Measurements from ENCODE around the gene ZBTB11. TPM values are rescaled to one million over a fixed set of nuclear protein-coding genes. Genes with fewer than 3 reads are reported as not detected.

ZBTB11 gene
- total RNA-seq, 1 experiment from 2014 or later, result 14.8 TPM

DNA sequence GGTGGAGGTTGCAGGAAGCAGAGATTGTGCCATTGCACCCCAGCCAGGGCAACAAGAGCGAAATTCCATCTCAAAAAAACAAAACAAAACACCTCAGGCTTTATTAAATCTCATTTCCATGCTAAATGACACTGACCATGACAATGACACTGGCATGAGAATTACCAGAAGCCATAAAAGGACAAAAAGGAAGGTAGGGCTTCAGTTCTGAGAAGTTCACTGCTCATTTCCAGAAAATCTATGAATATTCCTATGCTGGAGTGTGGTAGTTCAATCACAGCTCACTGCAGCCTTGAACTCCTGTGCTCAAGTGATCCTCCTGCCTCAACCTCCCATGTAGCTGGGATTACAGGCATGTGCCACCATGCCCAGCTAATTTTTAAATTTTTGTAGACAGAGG lies 58.2 kb downstream of the ZBTB11 start:
- H3K79me2 ChIP-seq (ENCODE audit: insufficient read depth, low read length), result no peaks in the 10 kb centered on the region

More for the DNA sequence above, 58.2 kb downstream of the ZBTB11 start:
- no CpG with 5 or more reads among the region's 1 CpG for whole genome bisulfite sequencing (ENCODE audit: extremely low coverage, insufficient read length, low lambda C conversion rate)
- no peak overlapping the region for H4K8ac ChIP-seq (replicated peaks; ENCODE audit: insufficient read length, low read depth, low read length)
- no peak overlapping the region for H2BK120ac ChIP-seq (ENCODE audit: low read depth, low read length, poor library complexity, severe bottlenecking)
- no peak overlapping the region for H2BK20ac ChIP-seq (ENCODE audit: low read depth, low read length, poor library complexity, severe bottlenecking)
- H4K5ac ChIP-seq (ENCODE audit: insufficient read length, low read depth, low read length), result no peak overlapping the region
- no peak overlapping the region for H2BK12ac ChIP-seq (ENCODE audit: insufficient read length, low read depth, low read length)
- H3K4ac ChIP-seq (ENCODE audit: low read depth, low read length), result no peak overlapping the region
- no peaks in the 10 kb centered on the region for H3K4me1 ChIP-seq (ENCODE audit: insufficient read depth, low read length)
- H3K27ac ChIP-seq (ENCODE audit: insufficient read length, low read depth, low read length), result no peak overlapping the region
- no peaks in the 10 kb centered on the region for H3K79me1 ChIP-seq (ENCODE audit: insufficient read depth, low read depth, low read length, poor library complexity, severe bottlenecking)
- no peak overlapping the region for H4K91ac ChIP-seq (ENCODE audit: insufficient read length, low read depth, low read length)
- H3K23ac ChIP-seq (ENCODE audit: insufficient read length, low read depth, low read length), result no peak overlapping the region
- DNase-seq, result no peak
- H3K14ac ChIP-seq (ENCODE audit: insufficient read depth, low read length), result no peak overlapping the region
- Mint-ChIP-seq H3K4me3 (no peak overlapping the region), H3K36me3 (ENCODE audit: insufficient read depth in 1 of 3, low read depth in 3 of 3) (peaks cover 0 to 2% (median 0%) of the 10 kb centered on the region in 3 experiments; a peak in 3 of 7 replicates), H3K27me3 (ENCODE audit: low read depth) (no peaks in the 10 kb centered on the region; the same call in 1 of the 2 replicates), H3K27ac (no peak overlapping the region; a peak in 1 of 7 replicates), H3K4me1 (no peaks in the 10 kb centered on the region; a peak in 1 of 4 replicates), H3K9me3 (peaks cover 2 to 3% of the 10 kb centered on the region in 2 experiments; a peak in 2 of 5 replicates)
- H2BK15ac ChIP-seq (ENCODE audit: low read depth, low read length), result no peak overlapping the region
- H2AFZ ChIP-seq (ENCODE audit: low read length), result no peak overlapping the region
- no peak overlapping the region for H3K56ac ChIP-seq (ENCODE audit: insufficient read length, low read depth, low read length)
- H2BK5ac ChIP-seq (ENCODE audit: insufficient read length, low read length), result no peak overlapping the region
- no peak overlapping the region for H3K18ac ChIP-seq (ENCODE audit: insufficient read length, low read depth, low read length)
- no peak overlapping the region for H2AK5ac ChIP-seq (ENCODE audit: insufficient read length, low read length)
- no peaks in the 10 kb centered on the region for H3K27me3 ChIP-seq (ENCODE audit: insufficient read depth, low read length)
- H3K4me2 ChIP-seq (ENCODE audit: insufficient read depth, insufficient read length, low read length), result no peak overlapping the region
- TF ChIP-seq, protein P1, sequence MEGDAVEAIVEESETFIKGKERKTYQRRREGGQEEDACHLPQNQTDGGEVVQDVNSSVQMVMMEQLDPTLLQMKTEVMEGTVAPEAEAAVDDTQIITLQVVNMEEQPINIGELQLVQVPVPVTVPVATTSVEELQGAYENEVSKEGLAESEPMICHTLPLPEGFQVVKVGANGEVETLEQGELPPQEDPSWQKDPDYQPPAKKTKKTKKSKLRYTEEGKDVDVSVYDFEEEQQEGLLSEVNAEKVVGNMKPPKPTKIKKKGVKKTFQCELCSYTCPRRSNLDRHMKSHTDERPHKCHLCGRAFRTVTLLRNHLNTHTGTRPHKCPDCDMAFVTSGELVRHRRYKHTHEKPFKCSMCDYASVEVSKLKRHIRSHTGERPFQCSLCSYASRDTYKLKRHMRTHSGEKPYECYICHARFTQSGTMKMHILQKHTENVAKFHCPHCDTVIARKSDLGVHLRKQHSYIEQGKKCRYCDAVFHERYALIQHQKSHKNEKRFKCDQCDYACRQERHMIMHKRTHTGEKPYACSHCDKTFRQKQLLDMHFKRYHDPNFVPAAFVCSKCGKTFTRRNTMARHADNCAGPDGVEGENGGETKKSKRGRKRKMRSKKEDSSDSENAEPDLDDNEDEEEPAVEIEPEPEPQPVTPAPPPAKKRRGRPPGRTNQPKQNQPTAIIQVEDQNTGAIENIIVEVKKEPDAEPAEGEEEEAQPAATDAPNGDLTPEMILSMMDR (conservative IDR thresholded peaks at IDR 0.05), result no peak
- no peak overlapping the region for H3K9ac ChIP-seq (ENCODE audit: extremely low read depth, insufficient read length, low read length)
- H3T11ph ChIP-seq (ENCODE audit: low read length), result no peak overlapping the region
- H3K23me2 ChIP-seq (ENCODE audit: insufficient read length, low read depth, low read length, poor library complexity, severe bottlenecking), result no peaks in the 10 kb centered on the region
- H4K20me1 ChIP-seq (ENCODE audit: control insufficient read depth, insufficient read depth, insufficient read length), result no peaks in the 10 kb centered on the region
- no peaks in the 10 kb centered on the region for H3K9me3 ChIP-seq (ENCODE audit: control insufficient read depth, low read depth, low read length)

Data from H9 (cell line).